Astrocyte of the hippocampus (primary cell): Measurements from ENCODE around the gene VPS54.
A peak's percentile ranks its signal among the peaks of the same experiment; 100 is the strongest.
"Not testable (repeated sequence)": the region's sequence is repeated elsewhere in the genome, so short reads cannot be mapped to it uniquely, and the experiment has no call there.

Experiments used
- DNase-seq: peaks from one replicate; pipeline ENCODE4 v3.0.0; 2011; ENCODE audit warnings: low read depth, low spot score

Gene VPS54

DNA sequence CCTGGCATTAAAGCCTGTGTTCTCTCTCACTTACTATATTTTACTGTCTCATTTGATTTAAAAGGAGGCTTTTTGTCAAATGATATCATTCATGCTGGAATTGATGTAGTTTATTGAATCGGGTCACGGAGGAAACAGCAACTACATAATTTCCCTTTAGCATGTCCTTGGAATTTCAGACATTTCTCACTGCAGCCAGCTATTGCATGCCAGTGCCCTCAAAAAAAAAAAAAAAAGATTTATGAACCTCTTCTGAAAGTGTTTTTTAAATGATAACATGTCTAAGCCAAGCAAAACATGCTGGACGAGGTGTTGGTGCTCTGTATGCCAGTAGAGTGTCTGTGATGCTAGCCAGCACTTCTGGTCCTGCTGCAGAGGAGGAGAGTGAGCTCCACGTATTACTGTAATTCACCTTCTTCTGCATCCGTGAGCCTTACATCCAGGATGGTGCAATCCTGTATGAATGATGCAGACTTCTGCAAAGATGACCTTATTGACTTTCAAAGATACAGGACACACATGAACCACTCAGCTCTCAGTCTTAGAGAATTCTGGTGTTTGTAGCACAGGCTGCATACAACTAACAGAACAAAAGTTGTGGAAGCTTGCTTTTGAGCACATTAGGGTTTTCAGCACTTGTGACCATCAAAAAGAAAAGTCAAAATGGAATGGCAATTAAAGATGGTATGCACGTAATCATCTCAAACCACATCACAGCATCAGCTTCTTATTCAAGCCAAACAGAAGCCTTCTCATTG lies 146.5 kb downstream of the VPS54 start:
- DNase-seq, result peak; percentile 46

DNA sequence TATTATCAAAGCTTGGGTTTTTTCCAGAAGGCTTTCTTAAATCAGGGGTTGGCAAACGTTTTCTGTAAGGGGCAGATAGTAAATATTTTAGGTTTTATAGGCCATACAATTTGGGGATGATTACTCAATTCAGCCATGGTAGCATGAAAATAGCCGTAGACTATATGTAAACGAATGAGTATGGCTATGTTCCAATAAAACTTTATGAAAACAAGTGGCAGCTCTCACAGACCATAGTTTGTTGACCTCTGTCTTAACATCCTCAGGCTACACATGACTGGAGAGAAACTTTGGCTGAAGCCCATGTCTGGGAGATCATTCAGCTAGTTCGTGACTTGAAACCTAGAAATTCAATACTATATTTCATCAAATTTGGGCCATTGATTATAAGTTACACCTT lies 147.4 kb downstream of the VPS54 start:
- no peak for DNase-seq

DNA sequence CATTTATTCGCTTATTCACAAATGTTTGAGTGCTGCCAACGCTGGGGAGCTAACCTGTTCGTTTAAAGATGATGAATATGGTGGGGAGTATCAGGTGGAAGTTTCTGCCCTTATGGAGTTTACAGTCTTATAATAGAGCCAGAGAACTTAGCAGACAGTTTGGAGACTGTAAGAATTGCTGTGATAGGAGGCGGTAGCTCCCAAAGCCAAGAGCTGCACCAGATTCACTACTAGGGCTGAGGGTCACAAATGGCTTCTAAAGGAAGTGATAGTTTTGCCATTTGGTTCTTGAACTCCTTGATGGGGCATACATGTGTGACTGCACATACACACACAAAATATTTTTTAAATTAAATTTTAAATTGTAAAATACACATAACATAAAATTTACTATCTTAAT lies 148.5 kb downstream of the VPS54 start:
- no peak for DNase-seq

DNA sequence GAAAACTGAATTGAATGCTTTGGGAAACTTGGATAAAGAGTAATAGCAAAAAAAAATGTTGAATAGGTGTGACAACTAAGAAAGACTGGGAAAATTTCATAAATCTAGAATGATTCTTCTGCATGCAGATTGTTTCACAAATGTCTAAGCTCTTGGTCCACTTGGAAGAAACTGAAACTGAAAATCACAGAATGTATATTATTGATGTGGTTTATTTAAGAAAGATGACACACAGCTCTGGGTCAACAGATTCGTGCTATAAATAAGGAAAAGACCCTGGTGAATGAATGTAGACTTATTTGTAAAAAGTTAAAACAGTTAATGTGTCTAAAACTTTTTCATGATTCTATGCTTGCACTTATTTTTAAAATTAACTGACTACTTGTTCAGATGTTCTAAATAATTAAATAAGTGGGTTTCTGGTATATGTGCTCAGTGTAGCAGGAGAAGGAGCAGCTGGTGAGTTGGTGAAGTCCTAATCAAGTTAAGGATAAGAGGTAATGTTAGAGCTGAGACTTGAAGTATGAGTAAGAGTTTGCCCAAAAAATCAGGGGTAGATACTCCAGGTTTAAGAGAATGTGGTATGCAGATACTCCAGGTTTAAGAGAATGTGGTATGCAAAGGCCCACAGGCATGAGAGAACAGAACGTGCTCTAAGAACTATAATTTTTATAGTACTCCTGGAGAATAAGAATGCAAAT lies 153.1 kb downstream of the VPS54 start:
- DNase-seq, result no peak

DNA sequence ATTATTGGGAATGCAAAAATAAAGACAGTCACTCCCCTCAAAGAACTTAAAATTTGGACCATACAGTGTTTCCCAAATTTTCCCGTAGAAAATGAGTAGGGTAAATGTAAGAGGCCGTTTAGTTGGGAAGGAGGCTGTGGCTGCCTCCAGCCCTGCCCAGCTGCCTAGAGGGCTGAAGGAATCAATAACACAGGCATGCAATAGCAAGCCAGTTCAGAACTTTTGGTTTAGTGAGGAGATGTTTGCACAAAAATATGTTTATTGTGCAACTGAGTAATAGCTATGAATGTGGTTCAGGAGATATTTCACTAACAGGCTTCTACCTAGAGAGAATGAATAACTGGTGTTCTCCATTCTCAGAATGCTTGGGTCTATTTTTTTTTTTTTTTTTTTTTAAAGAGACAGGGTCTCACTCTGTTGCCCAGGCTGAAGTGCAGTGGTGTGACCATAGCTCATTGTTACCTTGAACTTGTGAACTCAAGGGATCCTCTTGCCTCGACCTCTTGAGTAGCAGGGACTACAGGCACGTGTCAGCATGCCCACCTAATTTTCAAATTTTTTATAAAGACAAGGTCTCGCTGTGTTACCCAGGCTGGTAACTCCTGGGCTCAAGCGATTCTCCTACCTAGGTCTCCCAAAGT lies 153.9 kb downstream of the VPS54 start:
- DNase-seq, result no peak

DNA sequence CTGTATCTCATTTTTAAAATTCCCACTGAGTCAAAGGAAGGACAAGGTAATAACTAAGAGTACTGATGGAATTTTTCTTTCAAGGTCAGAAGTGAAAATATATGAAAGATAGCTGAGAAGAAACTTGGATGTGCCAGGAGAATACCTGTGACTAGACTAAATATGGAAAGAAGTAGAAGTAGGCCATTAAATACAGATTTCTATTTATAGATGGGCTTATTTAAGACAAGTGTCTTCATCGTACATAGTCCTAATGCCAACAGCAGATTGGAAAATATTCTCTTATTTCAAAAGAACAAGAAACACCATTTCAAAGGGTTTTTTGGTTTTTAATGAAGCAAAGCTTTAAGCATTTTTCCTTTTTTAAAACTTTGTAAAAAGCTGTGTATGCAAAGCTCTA lies 155.5 kb downstream of the VPS54 start:
- DNase-seq, result no peak

DNA sequence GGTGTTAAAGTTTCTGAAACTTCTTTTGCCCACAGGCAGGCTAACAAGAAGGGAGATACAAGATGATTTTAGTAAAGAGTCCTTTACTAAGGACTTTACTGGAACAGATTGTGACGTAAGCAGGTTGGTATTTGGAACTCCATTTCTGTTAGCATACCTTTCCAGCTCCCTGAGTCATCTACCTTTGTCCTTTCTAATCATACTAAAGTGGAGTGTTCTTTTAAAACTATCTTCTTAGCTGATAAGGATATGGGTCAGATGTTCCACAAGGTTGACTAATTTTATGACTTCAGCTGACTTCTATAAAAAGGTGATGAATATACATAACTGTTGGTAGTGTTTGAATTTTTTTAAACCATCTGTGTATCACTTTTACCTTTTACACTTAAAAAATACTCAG lies 156.4 kb downstream of the VPS54 start:
- DNase-seq, result peak; percentile 72

DNA sequence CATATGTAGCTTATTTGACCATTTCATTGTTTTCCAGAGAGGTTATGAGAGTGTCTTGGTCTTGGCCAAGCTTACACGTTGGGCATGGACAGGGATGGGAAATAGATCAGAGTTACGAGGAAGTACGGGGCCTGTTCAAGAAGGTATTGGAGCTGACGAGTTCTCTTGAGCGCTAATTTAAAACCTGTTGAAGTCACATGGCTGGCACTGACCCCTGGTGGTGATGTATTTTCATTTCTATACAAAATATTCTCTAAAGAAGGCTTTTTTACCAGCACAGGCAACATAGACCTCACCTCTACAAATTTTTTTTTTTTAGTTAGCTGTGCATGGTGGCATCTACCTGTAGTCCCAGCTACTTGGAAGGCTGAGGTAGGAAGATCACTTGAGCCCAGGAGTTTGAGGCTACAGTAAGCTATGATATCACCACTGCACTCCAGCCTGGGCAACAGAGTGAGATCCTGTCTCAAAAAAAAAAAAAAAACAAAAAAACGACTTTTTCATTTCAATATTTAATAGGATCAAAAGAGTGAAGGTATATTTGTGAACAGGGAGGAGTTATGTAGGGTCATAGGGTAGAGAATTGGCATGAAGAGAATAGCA lies 157.9 kb downstream of the VPS54 start:
- DNase-seq, result peak; percentile 44

DNA sequence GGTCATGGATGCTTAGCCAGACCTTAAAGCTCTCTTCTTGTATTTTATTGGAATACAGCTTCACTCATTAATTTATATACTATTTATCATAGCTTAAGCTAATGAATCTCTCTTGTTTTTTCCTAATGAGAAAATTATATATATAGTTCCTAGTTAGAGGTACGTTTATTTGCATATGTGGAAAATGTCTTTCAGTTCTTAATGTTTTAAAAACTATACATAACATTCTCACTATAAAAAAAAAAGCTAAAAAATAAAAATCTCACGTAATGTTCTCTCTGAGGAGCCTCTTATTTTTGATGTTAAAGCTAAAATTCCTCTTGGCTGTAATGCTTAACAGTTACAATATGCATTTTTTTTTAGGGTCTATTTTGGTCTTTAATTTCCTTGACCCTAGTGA lies 160.9 kb downstream of the VPS54 start:
- DNase-seq, result no peak

DNA sequence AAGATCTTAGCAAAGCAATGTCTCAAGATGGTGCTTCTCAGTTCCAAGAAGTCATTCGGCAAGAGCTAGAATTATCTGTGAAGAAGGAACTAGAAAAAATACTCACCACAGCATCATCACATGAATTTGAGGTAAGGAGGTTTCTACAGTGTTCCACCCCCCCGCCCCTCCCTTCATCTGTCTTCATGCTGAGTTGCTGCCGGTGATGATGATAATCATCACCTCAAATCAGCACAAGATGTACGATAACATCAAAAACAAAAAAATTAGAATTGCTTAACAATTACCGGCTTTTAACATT lies 163.0 kb downstream of the VPS54 start:
- DNase-seq, result no peak

DNA sequence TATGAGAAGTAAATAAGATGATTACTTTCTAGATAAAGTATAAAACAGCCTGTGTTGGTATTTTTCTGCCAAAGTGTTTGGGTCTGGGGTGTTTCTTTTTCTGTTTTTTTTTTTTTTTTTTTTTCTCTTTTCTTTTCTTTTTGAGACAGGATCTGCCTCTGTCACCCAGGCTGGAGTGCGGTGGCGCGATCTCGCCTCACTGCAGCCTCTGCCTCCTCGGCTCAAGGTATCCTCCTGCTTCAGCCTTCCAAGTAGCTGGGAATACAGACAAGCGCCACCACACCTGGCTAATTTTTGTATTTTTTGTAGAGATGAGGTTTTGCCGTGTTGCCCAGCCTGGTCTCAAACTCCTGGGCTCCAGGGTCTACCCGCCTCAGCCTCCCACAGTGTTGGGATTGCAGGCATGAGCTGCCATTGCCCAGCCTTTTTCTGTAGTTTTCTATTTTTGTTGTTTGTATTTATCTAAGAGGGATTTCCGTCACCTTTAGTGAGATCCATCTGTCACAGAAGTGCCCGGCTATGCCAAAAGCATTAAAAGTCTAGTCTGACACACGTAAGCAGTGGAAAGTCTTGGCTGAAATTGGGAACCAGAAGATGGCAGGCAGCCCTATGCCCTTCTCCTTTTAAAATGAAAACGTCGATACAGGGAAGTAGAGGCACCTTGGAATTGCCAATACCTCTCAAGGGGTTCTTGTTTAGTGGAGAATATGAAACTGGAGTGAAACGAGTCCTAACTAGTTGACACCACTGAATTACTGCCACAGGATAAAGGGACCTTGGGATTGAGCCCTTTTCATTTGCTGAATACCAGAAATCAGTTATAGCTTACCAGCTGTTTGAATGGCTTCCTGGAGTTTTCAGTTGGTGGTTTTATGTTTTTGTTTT lies 163.6 kb downstream of the VPS54 start:
- DNase-seq, result no peak

DNA sequence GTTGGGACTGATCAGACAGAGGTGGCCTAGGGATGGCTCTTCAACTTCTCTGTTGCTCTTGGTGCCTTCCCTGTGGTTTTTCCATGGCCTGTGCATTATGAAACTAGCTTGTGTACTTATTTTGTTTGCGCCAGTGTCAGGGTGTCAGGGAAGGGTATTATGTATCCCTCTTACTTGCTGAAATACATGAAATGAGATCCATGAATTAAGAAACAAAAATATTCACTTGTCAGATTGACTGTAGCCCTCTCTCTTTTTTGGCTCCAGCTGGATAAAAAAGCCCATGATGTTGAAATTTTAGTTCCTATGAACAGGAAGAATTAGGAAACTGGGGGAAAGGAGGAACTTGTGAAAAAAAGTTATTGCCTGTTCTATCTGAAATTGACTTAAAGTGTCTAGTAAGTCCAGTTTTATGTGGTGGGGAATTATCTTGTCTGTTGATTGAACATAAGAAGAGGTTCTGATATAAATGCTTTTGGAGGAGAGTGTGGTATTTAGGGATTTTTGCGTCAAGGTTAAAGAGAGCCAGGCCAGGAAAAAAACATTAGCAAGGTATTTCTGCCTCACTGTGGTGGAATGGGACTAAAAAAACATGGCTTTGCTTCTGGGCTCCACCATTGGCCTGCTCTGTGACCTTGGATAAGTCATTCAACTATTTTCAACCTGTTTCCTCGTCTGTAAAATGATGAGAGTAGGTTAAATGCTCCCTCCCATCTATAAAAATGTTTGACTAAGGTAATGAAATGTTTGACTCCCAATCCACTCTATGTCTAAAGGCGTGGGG lies 165.5 kb downstream of the VPS54 start:
- DNase-seq, result no peak

DNA sequence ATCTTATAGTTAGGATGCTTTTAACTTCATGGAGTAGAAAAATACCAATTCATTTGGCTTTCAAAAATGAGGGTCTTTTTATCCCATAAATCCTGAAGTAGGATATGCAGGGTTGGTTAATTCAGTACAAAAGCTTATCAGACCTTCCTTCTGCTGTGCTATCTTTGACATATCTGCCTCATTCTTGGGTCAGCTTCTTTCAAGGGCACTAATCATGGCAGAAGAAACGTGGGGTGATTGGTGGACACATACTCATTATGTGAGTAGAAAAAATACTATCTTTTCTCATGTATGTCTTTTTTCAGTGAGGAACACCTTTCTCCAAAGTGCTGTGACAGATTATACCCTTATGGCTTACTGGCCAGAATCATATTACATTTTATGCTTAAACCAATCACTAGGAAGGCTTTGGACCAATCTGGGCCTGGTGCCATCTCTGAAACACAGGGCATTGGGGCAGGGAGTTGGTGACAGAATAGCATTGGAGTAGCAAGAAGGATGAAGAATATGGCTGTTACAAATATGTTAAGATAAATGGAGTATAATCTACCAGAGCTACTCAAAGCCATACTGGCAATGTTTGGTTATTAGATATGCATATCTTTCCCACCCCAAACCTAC lies 167.4 kb downstream of the VPS54 start:
- DNase-seq, result no peak

DNA sequence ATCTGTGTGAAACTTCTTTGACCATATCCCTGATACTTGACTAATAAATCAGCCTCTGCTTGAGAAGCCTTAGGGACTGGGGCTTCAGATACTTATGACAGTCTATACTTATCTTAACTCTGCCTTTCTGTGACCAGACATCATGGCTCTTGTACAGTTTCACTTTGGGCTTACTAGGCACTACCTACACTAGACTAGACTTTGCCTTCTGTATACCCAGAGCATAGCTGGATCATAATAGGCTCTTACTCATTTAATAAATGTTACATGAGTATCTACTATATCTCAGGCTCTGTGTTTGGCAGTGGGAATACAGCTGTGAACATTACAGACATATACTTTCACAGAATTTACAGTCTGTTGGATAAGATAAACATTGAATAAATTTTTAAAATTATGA lies 168.6 kb downstream of the VPS54 start:
- no peak for DNase-seq

DNA sequence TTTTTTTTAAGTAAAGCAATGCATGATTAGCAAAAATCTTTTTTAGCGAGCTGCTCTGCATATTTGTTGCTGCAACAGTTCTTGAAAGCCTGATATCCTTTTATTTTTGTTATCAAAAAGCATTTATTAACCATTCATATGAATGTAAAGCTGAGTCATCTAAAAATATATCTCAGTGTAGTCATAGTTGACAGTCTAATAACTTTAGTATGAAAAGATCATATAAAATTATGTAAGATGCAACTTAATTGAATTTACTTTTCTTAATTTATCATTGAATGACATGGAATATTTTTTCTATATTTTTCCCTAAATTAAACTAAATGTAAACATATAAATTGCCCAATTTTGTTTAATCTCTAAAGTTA lies 169.0 kb downstream of the VPS54 start:
- DNase-seq, result no peak

DNA sequence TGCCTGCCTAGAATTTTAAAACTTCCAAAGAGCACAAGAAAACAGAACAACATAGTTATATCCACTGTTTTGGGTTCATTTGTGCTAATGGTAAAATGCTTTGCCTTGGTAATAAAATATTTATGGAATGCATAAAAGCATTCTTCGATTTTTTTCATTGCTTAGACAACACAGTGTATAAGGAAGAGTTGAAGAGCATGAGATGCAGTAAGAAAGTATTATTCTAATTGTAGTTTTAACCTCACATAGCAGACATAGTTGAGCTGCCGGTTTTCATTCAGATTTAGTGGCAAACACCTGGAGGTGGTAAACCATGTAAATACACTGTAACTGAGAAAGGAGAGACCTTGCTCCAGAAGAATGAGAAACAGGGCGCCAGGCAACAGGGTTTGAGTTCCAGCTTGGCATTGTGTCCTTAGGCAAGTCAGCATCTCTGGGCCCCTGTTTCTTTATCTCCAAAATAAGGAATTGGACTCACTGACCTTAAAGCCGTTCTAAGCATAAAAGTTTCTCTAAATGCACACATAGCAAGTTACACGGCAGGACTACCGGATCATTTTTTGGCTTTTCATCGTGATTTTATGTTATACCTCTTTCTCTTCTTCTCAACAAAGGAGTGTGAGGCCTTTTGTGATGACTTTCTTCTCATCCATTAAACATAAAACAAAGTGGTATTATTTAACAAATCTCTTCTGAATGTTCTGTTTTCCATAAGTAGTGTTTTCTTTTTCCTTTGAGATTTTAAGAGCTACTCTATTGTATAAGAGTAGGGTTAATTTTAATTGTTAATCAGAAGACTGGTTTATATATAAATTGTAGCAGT lies 169.6 kb downstream of the VPS54 start:
- peak; percentile 78 for DNase-seq

DNA sequence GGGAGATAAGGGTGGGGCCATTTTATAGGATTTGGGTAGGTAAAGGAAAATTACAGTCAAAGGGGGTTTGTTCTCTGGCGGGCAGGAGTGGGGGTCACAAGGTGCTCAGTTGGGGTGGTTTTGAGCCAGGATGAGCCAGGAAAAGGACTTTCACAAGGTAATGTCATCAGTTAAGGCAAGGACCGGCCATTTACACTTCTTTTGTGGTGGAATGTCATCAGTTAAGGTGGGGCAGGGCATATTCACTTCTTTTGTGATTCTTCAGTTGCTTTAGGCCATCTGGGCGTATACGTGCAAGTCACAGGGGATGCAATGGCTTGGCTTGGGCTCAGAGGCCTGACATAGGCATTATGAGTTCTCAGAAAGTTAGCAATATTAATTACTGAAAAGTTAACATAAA lies 171.7 kb downstream of the VPS54 start:
- DNase-seq, result not testable (repeated sequence)

DNA sequence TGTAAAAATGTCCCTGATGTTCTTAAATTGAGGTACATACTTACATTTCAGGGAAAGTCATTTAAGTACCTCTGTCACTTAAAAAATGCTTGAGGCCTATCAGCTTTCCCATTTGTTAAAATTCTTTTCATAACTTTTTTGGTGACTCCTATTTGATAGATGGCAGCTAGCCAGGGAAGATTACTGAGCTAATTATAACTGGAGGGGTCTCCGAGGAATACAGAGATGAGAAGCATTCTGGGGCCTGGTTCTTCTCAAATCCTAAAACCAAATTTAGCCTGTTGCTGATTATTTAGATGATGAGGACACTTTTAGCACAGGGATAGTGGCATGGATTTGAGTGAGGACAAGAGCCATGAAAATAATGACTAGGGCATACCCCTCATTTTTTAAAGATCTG lies 172.7 kb downstream of the VPS54 start:
- no peak for DNase-seq

DNA sequence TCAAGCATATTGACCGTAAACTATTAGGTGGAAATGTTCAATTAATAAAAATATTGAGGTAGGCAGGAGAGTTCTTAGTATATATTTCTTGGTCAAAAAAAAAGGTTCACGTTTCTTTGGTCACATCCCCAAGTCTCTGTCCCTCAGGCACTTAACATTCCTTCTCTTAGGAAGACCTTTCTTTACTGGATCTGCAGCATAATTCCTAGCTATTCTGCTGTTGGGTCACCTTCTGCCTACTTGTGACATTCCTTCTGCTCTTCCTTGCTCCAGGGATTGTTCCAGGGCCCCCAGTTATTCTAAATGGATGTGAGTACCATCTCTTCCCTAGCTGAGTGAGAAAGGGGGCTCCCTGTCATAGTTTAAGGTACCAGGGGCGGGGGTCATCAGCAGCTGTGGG lies 173.4 kb downstream of the VPS54 start:
- DNase-seq, result no peak

DNA sequence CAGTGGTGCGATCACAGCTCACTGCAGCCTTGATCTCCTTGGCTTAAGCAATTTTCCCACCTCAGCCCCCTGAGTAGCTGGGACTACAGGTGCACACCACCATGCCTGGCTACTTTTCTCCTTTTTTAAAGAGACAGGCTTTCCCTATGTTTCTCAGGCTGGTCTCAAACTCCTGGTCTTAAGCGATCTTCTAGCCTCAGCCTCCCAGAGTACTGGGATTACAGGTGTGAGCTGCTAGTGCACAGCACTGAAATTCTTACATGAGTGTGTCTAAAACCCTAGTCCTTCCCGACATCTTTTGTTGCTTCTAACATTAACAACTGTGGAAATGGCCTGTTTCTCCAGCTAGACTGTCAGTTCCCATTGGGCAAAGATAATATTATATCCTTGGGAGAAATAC lies 174.6 kb downstream of the VPS54 start:
- no peak for DNase-seq
